Measurements from ENCODE around the gene OSBPL2.

The OSBPL2 gene

GRCh38 chr20:62239278-62239879, 1.1 kb downstream of the OSBPL2 start:
- H3K36me3 ChIP-seq (ENCODE audit: insufficient read depth, low read length), result peaks cover 24% of the 10 kb centered on the region; the same call in 1 of the 2 replicates
- peak overlapping the region; percentile 95 for H3K4me2 ChIP-seq (ENCODE audit: insufficient read depth, low read length)
- H4K20me1 ChIP-seq (ENCODE audit: insufficient read depth, low read length), result peaks cover 44% of the 10 kb centered on the region
- no peak for ATAC-seq (ENCODE audit: insufficient read depth, low read depth)
- peaks cover 31% of the 10 kb centered on the region for H3K4me1 ChIP-seq (ENCODE audit: insufficient read depth, low read length)
- H3K9ac ChIP-seq (ENCODE audit: low read depth, low read length), result peak overlapping the region; percentile 67
- H3K4me3 ChIP-seq (ENCODE audit: low read depth in 1 of 2, low read length in 2 of 2), result peak overlapping the region; percentile 62 to 83
- peak overlapping the region; percentile 70; the same call in 1 of the 2 replicates for H3K27ac ChIP-seq (ENCODE audit: low read length)
- TF ChIP-seq, protein P1, sequence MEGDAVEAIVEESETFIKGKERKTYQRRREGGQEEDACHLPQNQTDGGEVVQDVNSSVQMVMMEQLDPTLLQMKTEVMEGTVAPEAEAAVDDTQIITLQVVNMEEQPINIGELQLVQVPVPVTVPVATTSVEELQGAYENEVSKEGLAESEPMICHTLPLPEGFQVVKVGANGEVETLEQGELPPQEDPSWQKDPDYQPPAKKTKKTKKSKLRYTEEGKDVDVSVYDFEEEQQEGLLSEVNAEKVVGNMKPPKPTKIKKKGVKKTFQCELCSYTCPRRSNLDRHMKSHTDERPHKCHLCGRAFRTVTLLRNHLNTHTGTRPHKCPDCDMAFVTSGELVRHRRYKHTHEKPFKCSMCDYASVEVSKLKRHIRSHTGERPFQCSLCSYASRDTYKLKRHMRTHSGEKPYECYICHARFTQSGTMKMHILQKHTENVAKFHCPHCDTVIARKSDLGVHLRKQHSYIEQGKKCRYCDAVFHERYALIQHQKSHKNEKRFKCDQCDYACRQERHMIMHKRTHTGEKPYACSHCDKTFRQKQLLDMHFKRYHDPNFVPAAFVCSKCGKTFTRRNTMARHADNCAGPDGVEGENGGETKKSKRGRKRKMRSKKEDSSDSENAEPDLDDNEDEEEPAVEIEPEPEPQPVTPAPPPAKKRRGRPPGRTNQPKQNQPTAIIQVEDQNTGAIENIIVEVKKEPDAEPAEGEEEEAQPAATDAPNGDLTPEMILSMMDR (IDR thresholded peaks at IDR 0.05; ENCODE audit: borderline replicate concordance, extremely low read depth, low read length, poor library complexity, severe bottlenecking), result no peak
- no peak for TF ChIP-seq EZH2 (IDR thresholded peaks at IDR 0.05; ENCODE audit: borderline replicate concordance, low read depth, low read length, severe bottlenecking)
- no peak for DNase-seq
- H3K9me3 ChIP-seq (ENCODE audit: insufficient read depth, low read length, severe bottlenecking), result no peaks in the 10 kb centered on the region
- peak overlapping the region; percentile 40; the same call in 1 of the 2 replicates for H2AFZ ChIP-seq (ENCODE audit: low read depth, low read length)
- H3K27me3 ChIP-seq (ENCODE audit: insufficient read depth, low read length, poor library complexity), result no peaks in the 10 kb centered on the region
- peaks cover 54% of the 10 kb centered on the region for H3K79me2 ChIP-seq (ENCODE audit: insufficient read depth, low read length)

DNA sequence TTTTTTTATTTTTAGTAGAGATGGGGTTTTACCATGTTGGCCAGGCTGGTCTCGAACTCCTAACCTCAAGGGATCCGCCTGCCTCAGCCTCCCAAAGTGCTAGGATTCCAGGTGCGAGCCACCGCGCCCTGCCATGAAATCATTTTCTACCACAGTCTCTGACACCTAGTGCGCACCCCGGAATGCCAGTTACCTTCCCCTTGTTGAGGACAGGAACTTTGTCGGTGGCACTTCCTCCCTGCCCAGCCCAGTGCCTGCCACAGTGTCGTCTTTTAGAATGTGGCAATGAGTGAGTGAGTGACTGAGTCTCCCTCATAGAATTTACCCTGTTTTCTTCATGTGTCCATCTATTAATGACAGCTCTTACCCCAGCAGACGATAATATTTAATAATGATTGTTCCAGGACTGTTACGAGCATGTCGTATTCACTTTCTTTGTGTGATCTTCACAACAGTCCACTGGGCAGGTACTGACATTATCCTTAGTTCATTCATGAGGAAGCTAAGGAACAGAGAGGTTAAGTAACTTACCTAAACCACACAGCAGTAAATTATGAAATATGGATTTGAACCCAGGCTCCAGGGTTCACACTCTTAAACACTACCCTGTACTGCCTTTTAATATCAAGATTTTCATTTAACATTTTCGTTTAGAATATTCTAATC, 1.8 kb downstream of the OSBPL2 start:
- Histone ChIP-seq H3K9ac (ENCODE audit: low read depth, low read length) (no peak overlapping the region), H3K9me3 (ENCODE audit: insufficient read depth, low read length, severe bottlenecking) (no peaks in the 10 kb centered on the region), H3K79me2 (ENCODE audit: insufficient read depth, low read length) (peaks cover 62% of the 10 kb centered on the region), H3K4me2 (ENCODE audit: insufficient read depth, low read length) (peak overlapping the region; percentile 95), H2AFZ (ENCODE audit: low read depth, low read length) (no peak overlapping the region), H4K20me1 (ENCODE audit: insufficient read depth, low read length) (peaks cover 49% of the 10 kb centered on the region), H3K27me3 (ENCODE audit: insufficient read depth, low read length, poor library complexity) (no peaks in the 10 kb centered on the region), H3K36me3 (ENCODE audit: insufficient read depth, low read length) (peaks cover 24% of the 10 kb centered on the region; the same call in 1 of the 2 replicates), H3K4me3 (ENCODE audit: low read depth in 1 of 2, low read length in 2 of 2) (no peak overlapping the region), H3K27ac (ENCODE audit: low read length) (no peak overlapping the region), H3K4me1 (ENCODE audit: insufficient read depth, low read length) (peaks cover 31% of the 10 kb centered on the region)
- DNase-seq, result no peak
- TF ChIP-seq, protein P1 (IDR thresholded peaks at IDR 0.05; ENCODE audit: borderline replicate concordance, extremely low read depth, low read length, poor library complexity, severe bottlenecking), result no peak
- no peak for TF ChIP-seq EZH2 (IDR thresholded peaks at IDR 0.05; ENCODE audit: borderline replicate concordance, low read depth, low read length, severe bottlenecking)
- ATAC-seq (ENCODE audit: insufficient read depth, low read depth), result no peak

- H3K4me2 ChIP-seq (ENCODE audit: insufficient read depth, low read length), result no peak overlapping the region
- peaks cover 24% of the 10 kb centered on the region for H3K36me3 ChIP-seq (ENCODE audit: insufficient read depth, low read length)
- H3K9ac ChIP-seq (ENCODE audit: low read depth, low read length), result no peak overlapping the region
- H3K27ac ChIP-seq (ENCODE audit: low read length), result no peak overlapping the region
- no peak overlapping the region for H3K4me3 ChIP-seq (ENCODE audit: low read depth in 1 of 2, low read length in 2 of 2)
- ATAC-seq (ENCODE audit: insufficient read depth, low read depth) (no peak), DNase-seq (no peak)
- H3K27me3 ChIP-seq (ENCODE audit: insufficient read depth, low read length, poor library complexity), result no peaks in the 10 kb centered on the region
- H2AFZ ChIP-seq (ENCODE audit: low read depth, low read length), result no peak overlapping the region
- TF ChIP-seq EZH2 (IDR thresholded peaks at IDR 0.05; ENCODE audit: borderline replicate concordance, low read depth, low read length, severe bottlenecking), result no peak
- TF ChIP-seq, protein P1 (IDR thresholded peaks at IDR 0.05; ENCODE audit: borderline replicate concordance, extremely low read depth, low read length, poor library complexity, severe bottlenecking), result no peak
- H3K4me1 ChIP-seq (ENCODE audit: insufficient read depth, low read length), result peaks cover 31% of the 10 kb centered on the region
- H3K79me2 ChIP-seq (ENCODE audit: insufficient read depth, low read length), result peaks cover 75% of the 10 kb centered on the region
- H4K20me1 ChIP-seq (ENCODE audit: insufficient read depth, low read length), result peaks cover 63% of the 10 kb centered on the region
- H3K9me3 ChIP-seq (ENCODE audit: insufficient read depth, low read length, severe bottlenecking), result no peaks in the 10 kb centered on the region
Observed at GRCh38 chr20:62241506-62241905, 3.2 kb downstream of the OSBPL2 start.

Data from DND-41 (cell line).